H9 (cell line): ENCODE data around the gene DENND5A. TPM values are rescaled to one million over a fixed set of nuclear protein-coding genes. Genes with fewer than 3 reads are reported as not detected.

Experiments used
- DNase-seq: peaks from one replicate; pipeline ENCODE4 v3.0.0-alpha.2; 2017
- H2AFZ ChIP-seq: one replicate; pipeline ENCODE4 v1.6.1; 2013; ENCODE audit warnings: mild to moderate bottlenecking, low read length, control low read depth, moderate library complexity
- H2AK5ac ChIP-seq: 2 replicates; pipeline ENCODE4 v1.6.1; 2013; ENCODE audit warnings: low read length, control low read depth, mixed read lengths; ENCODE audit not compliant: insufficient read length
- H2BK120ac ChIP-seq: one replicate; pipeline ENCODE4 v1.6.1; 2013; ENCODE audit warnings: low read depth, mild to moderate bottlenecking, low read length, control low read depth, inconsistent platforms; ENCODE audit not compliant: poor library complexity, severe bottlenecking
- H2BK12ac ChIP-seq: 2 replicates; pipeline ENCODE4 v1.6.1; 2013; ENCODE audit warnings: low read length, control low read depth, mixed read lengths, low read depth; ENCODE audit not compliant: insufficient read length
- H2BK15ac ChIP-seq: 2 replicates; pipeline ENCODE4 v1.6.1; 2013; ENCODE audit warnings: low read depth, low read length, control low read depth
- H2BK20ac ChIP-seq: one replicate; pipeline ENCODE4 v1.6.1; 2013; ENCODE audit warnings: low read depth, mild to moderate bottlenecking, low read length, control low read depth, inconsistent platforms; ENCODE audit not compliant: poor library complexity, severe bottlenecking
- H2BK5ac ChIP-seq: 2 replicates; pipeline ENCODE4 v1.6.1; 2013; ENCODE audit warnings: low read length, control low read depth, mixed read lengths; ENCODE audit not compliant: insufficient read length
- H3K14ac ChIP-seq: 2 replicates; pipeline ENCODE4 v1.6.1; 2013; ENCODE audit warnings: low read length, control low read depth; ENCODE audit not compliant: insufficient read depth
- H3K18ac ChIP-seq: 2 replicates; pipeline ENCODE4 v1.6.1; 2013; ENCODE audit warnings: low read depth, mild to moderate bottlenecking, mixed read lengths, low read length, control low read depth; ENCODE audit not compliant: insufficient read length
- H3K23ac ChIP-seq: 2 replicates; pipeline ENCODE4 v1.6.1; 2013; ENCODE audit warnings: low read length, control low read depth, mixed read lengths, low read depth; ENCODE audit not compliant: insufficient read length
- H3K23me2 ChIP-seq: 2 replicates; pipeline ENCODE4 v1.6.1; 2013; ENCODE audit warnings: low read depth, mild to moderate bottlenecking, mixed read lengths, low read length, control low read depth; ENCODE audit not compliant: insufficient read length, poor library complexity, severe bottlenecking
- H3K27ac ChIP-seq: 2 replicates; pipeline ENCODE4 v1.5.1; 2013; ENCODE audit warnings: low read length, control low read depth, mixed read lengths, low read depth; ENCODE audit not compliant: insufficient read length
- H3K27me3 ChIP-seq: 2 replicates; pipeline ENCODE4 v1.6.1; 2013; ENCODE audit warnings: low read length, control low read depth, inconsistent platforms; ENCODE audit not compliant: insufficient read depth
- H3K4ac ChIP-seq: 2 replicates; pipeline ENCODE4 v1.6.1; 2013; ENCODE audit warnings: low read depth, mild to moderate bottlenecking, control low read depth, inconsistent platforms, low read length, moderate library complexity
- H3K4me1 ChIP-seq: 2 replicates; pipeline ENCODE4 v1.6.1; 2013; ENCODE audit warnings: low read length, control low read depth, inconsistent platforms; ENCODE audit not compliant: insufficient read depth
- H3K4me2 ChIP-seq: 2 replicates; pipeline ENCODE4 v1.6.1; 2013; ENCODE audit warnings: low read length, control low read depth, mixed read lengths; ENCODE audit not compliant: insufficient read length, insufficient read depth
- H3K56ac ChIP-seq: 2 replicates; pipeline ENCODE4 v1.6.1; 2013; ENCODE audit warnings: low read depth, mild to moderate bottlenecking, mixed read lengths, low read length, control low read depth; ENCODE audit not compliant: insufficient read length
- H3K79me1 ChIP-seq: 2 replicates; pipeline ENCODE4 v1.6.1; 2013; ENCODE audit warnings: low read depth, mild to moderate bottlenecking, moderate library complexity, low read length, control low read depth, inconsistent platforms; ENCODE audit not compliant: insufficient read depth, poor library complexity, severe bottlenecking
- H3K79me2 ChIP-seq: 2 replicates; pipeline ENCODE4 v1.6.1; 2013; ENCODE audit warnings: low read length, control low read depth, inconsistent platforms; ENCODE audit not compliant: insufficient read depth
- H3K9ac ChIP-seq: 2 replicates; pipeline ENCODE4 v1.6.1; 2013; ENCODE audit warnings: low read length, control low read depth, mixed read lengths; ENCODE audit not compliant: insufficient read length; ENCODE audit errors: extremely low read depth
- H3K9me3 ChIP-seq: one replicate; pipeline ENCODE4 v1.6.1; 2013; ENCODE audit warnings: low read depth, low read length, inconsistent platforms; ENCODE audit not compliant: control insufficient read depth
- H3T11ph ChIP-seq: one replicate; pipeline ENCODE4 v1.6.1; 2013; ENCODE audit warnings: mild to moderate bottlenecking, low read length, control low read depth, inconsistent platforms
- H4K20me1 ChIP-seq: one replicate; pipeline ENCODE4 v1.6.1; 2013; ENCODE audit not compliant: control insufficient read depth, insufficient read length, insufficient read depth
- H4K5ac ChIP-seq: 2 replicates; pipeline ENCODE4 v1.6.1; 2013; ENCODE audit warnings: low read depth, mild to moderate bottlenecking, mixed read lengths, low read length, control low read depth; ENCODE audit not compliant: insufficient read length
- H4K8ac ChIP-seq: replicated peaks from 2 replicates; pipeline ENCODE4 v1.6.1; 2013; ENCODE audit warnings: low read length, control low read depth, mixed read lengths, low read depth; ENCODE audit not compliant: insufficient read length
- H4K91ac ChIP-seq: 2 replicates; pipeline ENCODE4 v1.6.1; 2013; ENCODE audit warnings: low read depth, mild to moderate bottlenecking, moderate library complexity, mixed read lengths, low read length, control low read depth; ENCODE audit not compliant: insufficient read length
- H3K27ac Mint-ChIP-seq, 3 experiments: 2 replicates in 2 of 3; 3 replicates in 1 of 3; pipeline ENCODE4 v1.8.0; 2020 to 2021; ENCODE audit warnings: mixed read lengths in 3 of 3, mild to moderate bottlenecking in 1 of 3, moderate library complexity in 1 of 3
- H3K27me3 Mint-ChIP-seq: 2 replicates; pipeline ENCODE4 v1.8.0; 2021; ENCODE audit warnings: low read depth, mild to moderate bottlenecking, moderate library complexity, mixed read lengths
- H3K36me3 Mint-ChIP-seq, 3 experiments: 2 replicates in 2 of 3; 3 replicates in 1 of 3; pipeline ENCODE4 v1.8.0; 2020 to 2021; ENCODE audit warnings: low read depth in 3 of 3, mixed read lengths in 3 of 3; ENCODE audit not compliant: insufficient read depth in 1 of 3
- H3K4me1 Mint-ChIP-seq, 2 experiments: 2 replicates each; pipeline ENCODE4 v1.8.0; 2020; ENCODE audit warnings: mixed read lengths in 2 of 2
- H3K4me3 Mint-ChIP-seq, 2 experiments: 2 replicates in 1 of 2; 3 replicates in 1 of 2; pipeline ENCODE4 v1.8.0; 2020 to 2021; ENCODE audit warnings: mild to moderate bottlenecking in 2 of 2, mixed read lengths in 2 of 2, moderate library complexity in 1 of 2
- H3K9me3 Mint-ChIP-seq, 2 experiments: 2 replicates in 1 of 2; 3 replicates in 1 of 2; pipeline ENCODE4 v1.8.0; 2020; ENCODE audit warnings: mild to moderate bottlenecking in 2 of 2, mixed read lengths in 2 of 2, moderate library complexity in 1 of 2
- CTCF ChIP-seq: fragments of 200-600 bp; sonication (generic); conservative IDR thresholded peaks from 3 replicates; pipeline ENCODE4 v1.8.0; 2021; ENCODE audit warnings: antibody characterized with exemption, mild to moderate bottlenecking
- WGBS: extraction: QIAGEN DNeasy Blood & Tissue Kit; methylation state at CpG from one replicate; pipeline ENCODE4 v1.1.7; 2013; ENCODE audit warnings: missing lambda C conversion rate, low lambda C conversion rate, mixed read lengths; ENCODE audit not compliant: insufficient read length; ENCODE audit errors: extremely low coverage; 5-methylcytosine and 5-hydroxymethylcytosine counted together
- total RNA-seq: library from RNA; stranded (reverse); gene quantifications from 2 replicates; pipeline ENCODE4 v1.2.1, GENCODE V29; 2021

The DENND5A gene
- total RNA-seq, 1 experiment from 2014 or later: 59.6 TPM

- Histone ChIP-seq H2AFZ (no peak overlapping the region), H3K56ac (no peak overlapping the region), H3K27me3 (no peaks in the 10 kb centered on the region), H2BK12ac (no peak overlapping the region), H4K5ac (no peak overlapping the region), H3K27ac (no peak overlapping the region), H2BK120ac (no peak overlapping the region), H2BK5ac (no peak overlapping the region), H4K8ac (no peak overlapping the region), H3K4me2 (no peak overlapping the region), H3K9ac (no peak overlapping the region), H3K4ac (no peak overlapping the region), H3T11ph (no peak overlapping the region), H3K79me1 (no peaks in the 10 kb centered on the region), H3K18ac (no peak overlapping the region), H2BK20ac (no peak overlapping the region), H3K23ac (no peak overlapping the region), H4K91ac (no peak overlapping the region), H3K14ac (no peak overlapping the region), H2BK15ac (no peak overlapping the region), H3K23me2 (no peaks in the 10 kb centered on the region), H2AK5ac (no peak overlapping the region), H3K4me1 (no peaks in the 10 kb centered on the region), H3K79me2 (no peaks in the 10 kb centered on the region; the same call in 1 of the 2 replicates), H3K9me3 (no peaks in the 10 kb centered on the region), H4K20me1 (no peaks in the 10 kb centered on the region)
- Mint-ChIP-seq H3K4me1 (no peaks in the 10 kb centered on the region), H3K27me3 (no peaks in the 10 kb centered on the region), H3K27ac (peak overlapping the region in 2 of 3 experiments; percentile 44 to 73; a peak in 2 of 7 replicates), H3K9me3 (peaks cover 30 to 36% of the 10 kb centered on the region in 2 experiments), H3K36me3 (peaks cover 57 to 66% (median 62%) of the 10 kb centered on the region in 3 experiments), H3K4me3 (no peak overlapping the region)
- no peak for DNase-seq
- no CpG with 5 or more reads among the region's 3 CpGs for WGBS
- TF ChIP-seq CTCF: no peak
These were observed 71.8 kb downstream of the DENND5A start for GRCh38 chr11:9193316-9193715.
